ENCODE measurements around the gene ZCWPW1.

DNA sequence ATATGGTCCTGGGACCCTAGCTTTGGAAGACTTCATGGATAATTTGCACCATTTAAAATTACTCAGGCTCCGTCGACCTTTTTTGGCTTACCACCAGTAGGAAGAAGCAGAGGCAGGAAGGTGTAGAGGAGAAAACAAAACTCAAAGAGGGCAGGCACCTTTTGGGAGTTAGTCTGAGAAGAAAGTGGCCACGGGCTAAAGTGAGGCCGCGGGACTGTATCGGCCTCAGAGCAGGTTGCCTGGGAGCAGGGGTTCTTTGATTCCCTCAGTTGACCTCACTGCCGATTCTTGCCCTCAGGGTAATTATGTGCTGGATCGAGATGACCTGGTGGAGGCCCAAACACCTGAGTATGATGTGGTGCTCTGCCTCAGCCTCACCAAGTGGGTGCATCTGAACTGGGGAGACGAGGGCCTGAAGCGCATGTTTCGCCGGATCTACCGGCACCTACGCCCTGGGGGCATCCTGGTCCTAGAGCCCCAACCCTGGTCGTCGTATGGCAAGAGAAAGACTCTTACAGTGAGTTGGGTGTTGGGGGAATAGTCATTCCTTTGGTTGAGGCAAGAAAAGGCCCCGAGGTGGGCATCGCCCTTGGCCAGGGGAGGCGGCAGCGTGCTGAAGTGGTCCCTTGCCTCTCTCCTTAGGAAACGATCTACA is 4.2 kb upstream of the ZCWPW1 start:
- TF ChIP-seq CTBP2 (IDR thresholded peaks at IDR 0.05; ENCODE audit: borderline replicate concordance, insufficient read depth, insufficient read length, low read length) (no peak), POLR2A (IDR thresholded peaks at IDR 0.05; ENCODE audit: control extremely low read depth in 1 of 2, low read depth in 2 of 2, low read length in 2 of 2) (no peak)
